Liver (tissue), 9 donors: ENCODE results near the gene MEX3C. TPM values are rescaled to one million over a fixed set of nuclear protein-coding genes. Genes with fewer than 3 reads are reported as not detected.

Experiments
- DNase-seq: peaks from one replicate; pipeline ENCODE4 v3.0.0-alpha.2; 2017; ENCODE audit warnings: low spot score
- H3K27ac ChIP-seq, 2 donors: one replicate each; pipeline ENCODE4 v1.7.0; 2013; ENCODE audit warnings: inconsistent platforms in 2 of 2, low read length in 2 of 2, control low read depth in 1 of 2, low read depth in 1 of 2, mild to moderate bottlenecking in 1 of 2
- H3K27me3 ChIP-seq, 4 donors: one replicate each; pipeline versions ENCODE4 v1.6.1 to v1.7.0; 2013; ENCODE audit warnings: low read length in 3 of 4, inconsistent platforms in 1 of 4, mild to moderate bottlenecking in 1 of 4, moderate library complexity in 1 of 4; ENCODE audit not compliant: control insufficient read depth in 4 of 4, insufficient read depth in 4 of 4
- H3K36me3 ChIP-seq, 4 donors: one replicate each; pipeline versions ENCODE4 v1.6.1 to v1.7.0; 2013; ENCODE audit warnings: low read length in 3 of 4, mild to moderate bottlenecking in 3 of 4, low read depth in 1 of 4, moderate library complexity in 1 of 4; ENCODE audit not compliant: control insufficient read depth in 4 of 4, insufficient read depth in 3 of 4
- H3K4me1 ChIP-seq, 4 donors: one replicate each; pipeline versions ENCODE4 v1.6.1 to v1.7.0; 2013; ENCODE audit warnings: low read length in 3 of 4, mild to moderate bottlenecking in 3 of 4, moderate library complexity in 1 of 4; ENCODE audit not compliant: control insufficient read depth in 4 of 4, insufficient read depth in 4 of 4
- H3K4me3 ChIP-seq, 3 donors: one replicate each; pipeline versions ENCODE4 v1.6.1 to v1.7.0; 2013; ENCODE audit warnings: low read length in 3 of 3, control low read depth in 1 of 3, low read depth in 1 of 3, mild to moderate bottlenecking in 1 of 3
- H3K9ac ChIP-seq, 2 donors: one replicate each; pipeline ENCODE4 v1.7.0; 2013; ENCODE audit warnings: low read length in 2 of 2, mild to moderate bottlenecking in 2 of 2, moderate library complexity in 2 of 2, control low read depth in 1 of 2, low read depth in 1 of 2
- H3K9me3 ChIP-seq, 4 donors: one replicate each; pipeline versions ENCODE4 v1.6.1 to v1.7.0; 2013; ENCODE audit warnings: low read length in 3 of 4; ENCODE audit not compliant: control insufficient read depth in 4 of 4
- EGR1 ChIP-seq, 2 donors: IDR thresholded peaks; 2 replicates each; pipeline ENCODE4 v1.6.1; 2016 to 2018; ENCODE audit warnings: antibody characterized with exemption in 2 of 2, low read depth in 2 of 2
- FOXA1 ChIP-seq: IDR thresholded peaks from 2 replicates; pipeline ENCODE4 v1.6.1; 2016; ENCODE audit warnings: antibody characterized with exemption
- FOXA2 ChIP-seq: IDR thresholded peaks from 2 replicates; pipeline ENCODE4 v1.6.1; 2016; ENCODE audit warnings: antibody characterized with exemption
- GABPA ChIP-seq, 2 donors: IDR thresholded peaks in 1 of 2; conservative IDR thresholded peaks in 1 of 2; 2 replicates each; pipeline ENCODE4 v1.6.1; 2016; ENCODE audit warnings: antibody characterized with exemption in 2 of 2, mild to moderate bottlenecking in 1 of 2, moderate library complexity in 1 of 2
- HNF4A ChIP-seq, 2 donors: conservative IDR thresholded peaks; 2 replicates each; pipeline ENCODE4 v1.6.1; 2016; ENCODE audit warnings: antibody characterized with exemption in 2 of 2, mild to moderate bottlenecking in 2 of 2
- HNF4G ChIP-seq: IDR thresholded peaks from 2 replicates; pipeline ENCODE4 v1.6.1; 2016; ENCODE audit warnings: antibody characterized with exemption
- JUND ChIP-seq, 2 donors: IDR thresholded peaks; 2 replicates each; pipeline ENCODE4 v1.6.1; 2016; ENCODE audit warnings: antibody characterized with exemption in 2 of 2
- NR2F2 ChIP-seq: IDR thresholded peaks from 2 replicates; pipeline ENCODE4 v1.6.1; 2016; ENCODE audit warnings: antibody characterized with exemption
- RAD21 ChIP-seq, 2 donors: IDR thresholded peaks; 2 replicates each; pipeline ENCODE4 v1.6.1; 2016; ENCODE audit warnings: antibody characterized with exemption in 2 of 2, mild to moderate bottlenecking in 2 of 2
- RXRA ChIP-seq, 2 donors: IDR thresholded peaks; 2 replicates each; pipeline ENCODE4 v1.6.1; 2017 to 2018; ENCODE audit warnings: antibody characterized with exemption in 2 of 2, mild to moderate bottlenecking in 1 of 2
- SP1 ChIP-seq: IDR thresholded peaks from 2 replicates; pipeline ENCODE4 v1.6.1; 2018; ENCODE audit warnings: antibody characterized with exemption, mild to moderate bottlenecking
- TAF1 ChIP-seq: conservative IDR thresholded peaks from 2 replicates; pipeline ENCODE4 v1.6.1; 2016; ENCODE audit warnings: antibody characterized with exemption, mild to moderate bottlenecking
- YY1 ChIP-seq: IDR thresholded peaks from 2 replicates; pipeline ENCODE4 v1.6.1; 2016; ENCODE audit warnings: antibody characterized with exemption, mild to moderate bottlenecking
- ZBTB33 ChIP-seq: IDR thresholded peaks from 2 replicates; pipeline ENCODE4 v1.6.1; 2016; ENCODE audit warnings: antibody characterized with exemption
- WGBS: extraction: QIAGEN DNeasy Blood & Tissue Kit; methylation state at CpG from one replicate; pipeline ENCODE4 v1.1.7; 2013; 5-methylcytosine and 5-hydroxymethylcytosine counted together
- polyA plus RNA-seq, 2 donors: library from polyadenylated mRNA; stranded (reverse) in 1 of 2; unstranded in 1 of 2; fragments of 200-250 nt in 1 of 2; fragments of >200 nt in 1 of 2; fragmentation: Nextera tagmentation in 1 of 2; extraction: Ambion mirVana in 1 of 2; gene quantifications; one replicate each; pipeline versions ENCODE4 v1.2.1 to v1.2.3, GENCODE V29; 2013 to 2015
- total RNA-seq, 2 donors: library from RNA; depleted of rRNA; stranded (reverse); fragments of >200 nt; gene quantifications; one replicate each; pipeline ENCODE4 v1.2.3, GENCODE V29; 2014
- TF ChIP-seq, protein P1 (sequence below): IDR thresholded peaks from 2 replicates; pipeline ENCODE4 v1.6.1; 2016; ENCODE audit warnings: antibody characterized with exemption
- TF ChIP-seq, protein P2 (sequence below): IDR thresholded peaks from 2 replicates; pipeline ENCODE4 v1.6.1; 2016; ENCODE audit warnings: antibody characterized with exemption, mild to moderate bottlenecking
- TF ChIP-seq, protein P3 (sequence below): fragments of 150-350 bp; IDR thresholded peaks from 2 replicates; pipeline ENCODE4 v1.5.1; 2017; ENCODE audit warnings: improper control_type of control experiment, low read depth, low read length; ENCODE audit not compliant: missing input control
- donor health status: healthy.
- donor health status: healthy.
- donor health status: healthy.
- donor health status: healthy.
- donor health status: healthy.

The MEX3C gene
- total and polyA plus RNA-seq, 4 donors, result 2.7 to 16.1 (median 8.6) TPM

GRCh38 chr18:51157215-51157614 is 40.3 kb downstream of the MEX3C start:
- DNase-seq, result no peak
- no peaks in the 10 kb centered on the region for H3K36me3 ChIP-seq
- WGBS, result 98% methylated on average over 2 of the region's 2 CpGs
- H3K4me3 ChIP-seq, result no peak overlapping the region
- no peaks in the 10 kb centered on the region for H3K4me1 ChIP-seq
- TF ChIP-seq HNF4G (no peak), HNF4A (conservative IDR thresholded peaks at IDR 0.05) (no peak), EGR1 (IDR thresholded peaks at IDR 0.05; ENCODE audit: low read depth in 2 of 2) (no peak), SP1 (no peak), JUND (IDR thresholded peaks at IDR 0.05) (no peak), ZBTB33 (no peak), FOXA1 (no peak), FOXA2 (no peak), GABPA (IDR thresholded peaks at IDR 0.05 in 1 of 2, conservative IDR thresholded peaks at IDR 0.05 in 1 of 2) (no peak), TAF1 (no peak), NR2F2 (no peak), RAD21 (IDR thresholded peaks at IDR 0.05) (no peak), RXRA (IDR thresholded peaks at IDR 0.05) (no peak), YY1 (no peak)
- TF ChIP-seq, protein P1, sequence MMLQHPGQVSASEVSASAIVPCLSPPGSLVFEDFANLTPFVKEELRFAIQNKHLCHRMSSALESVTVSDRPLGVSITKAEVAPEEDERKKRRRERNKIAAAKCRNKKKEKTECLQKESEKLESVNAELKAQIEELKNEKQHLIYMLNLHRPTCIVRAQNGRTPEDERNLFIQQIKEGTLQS, result no peak
- TF ChIP-seq, protein P2, sequence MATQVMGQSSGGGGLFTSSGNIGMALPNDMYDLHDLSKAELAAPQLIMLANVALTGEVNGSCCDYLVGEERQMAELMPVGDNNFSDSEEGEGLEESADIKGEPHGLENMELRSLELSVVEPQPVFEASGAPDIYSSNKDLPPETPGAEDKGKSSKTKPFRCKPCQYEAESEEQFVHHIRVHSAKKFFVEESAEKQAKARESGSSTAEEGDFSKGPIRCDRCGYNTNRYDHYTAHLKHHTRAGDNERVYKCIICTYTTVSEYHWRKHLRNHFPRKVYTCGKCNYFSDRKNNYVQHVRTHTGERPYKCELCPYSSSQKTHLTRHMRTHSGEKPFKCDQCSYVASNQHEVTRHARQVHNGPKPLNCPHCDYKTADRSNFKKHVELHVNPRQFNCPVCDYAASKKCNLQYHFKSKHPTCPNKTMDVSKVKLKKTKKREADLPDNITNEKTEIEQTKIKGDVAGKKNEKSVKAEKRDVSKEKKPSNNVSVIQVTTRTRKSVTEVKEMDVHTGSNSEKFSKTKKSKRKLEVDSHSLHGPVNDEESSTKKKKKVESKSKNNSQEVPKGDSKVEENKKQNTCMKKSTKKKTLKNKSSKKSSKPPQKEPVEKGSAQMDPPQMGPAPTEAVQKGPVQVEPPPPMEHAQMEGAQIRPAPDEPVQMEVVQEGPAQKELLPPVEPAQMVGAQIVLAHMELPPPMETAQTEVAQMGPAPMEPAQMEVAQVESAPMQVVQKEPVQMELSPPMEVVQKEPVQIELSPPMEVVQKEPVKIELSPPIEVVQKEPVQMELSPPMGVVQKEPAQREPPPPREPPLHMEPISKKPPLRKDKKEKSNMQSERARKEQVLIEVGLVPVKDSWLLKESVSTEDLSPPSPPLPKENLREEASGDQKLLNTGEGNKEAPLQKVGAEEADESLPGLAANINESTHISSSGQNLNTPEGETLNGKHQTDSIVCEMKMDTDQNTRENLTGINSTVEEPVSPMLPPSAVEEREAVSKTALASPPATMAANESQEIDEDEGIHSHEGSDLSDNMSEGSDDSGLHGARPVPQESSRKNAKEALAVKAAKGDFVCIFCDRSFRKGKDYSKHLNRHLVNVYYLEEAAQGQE, result no peak
- TF ChIP-seq, protein P3, sequence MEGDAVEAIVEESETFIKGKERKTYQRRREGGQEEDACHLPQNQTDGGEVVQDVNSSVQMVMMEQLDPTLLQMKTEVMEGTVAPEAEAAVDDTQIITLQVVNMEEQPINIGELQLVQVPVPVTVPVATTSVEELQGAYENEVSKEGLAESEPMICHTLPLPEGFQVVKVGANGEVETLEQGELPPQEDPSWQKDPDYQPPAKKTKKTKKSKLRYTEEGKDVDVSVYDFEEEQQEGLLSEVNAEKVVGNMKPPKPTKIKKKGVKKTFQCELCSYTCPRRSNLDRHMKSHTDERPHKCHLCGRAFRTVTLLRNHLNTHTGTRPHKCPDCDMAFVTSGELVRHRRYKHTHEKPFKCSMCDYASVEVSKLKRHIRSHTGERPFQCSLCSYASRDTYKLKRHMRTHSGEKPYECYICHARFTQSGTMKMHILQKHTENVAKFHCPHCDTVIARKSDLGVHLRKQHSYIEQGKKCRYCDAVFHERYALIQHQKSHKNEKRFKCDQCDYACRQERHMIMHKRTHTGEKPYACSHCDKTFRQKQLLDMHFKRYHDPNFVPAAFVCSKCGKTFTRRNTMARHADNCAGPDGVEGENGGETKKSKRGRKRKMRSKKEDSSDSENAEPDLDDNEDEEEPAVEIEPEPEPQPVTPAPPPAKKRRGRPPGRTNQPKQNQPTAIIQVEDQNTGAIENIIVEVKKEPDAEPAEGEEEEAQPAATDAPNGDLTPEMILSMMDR, result no peak
- no peak overlapping the region for H3K27ac ChIP-seq
- H3K27me3 ChIP-seq, result no peaks in the 10 kb centered on the region
- no peak overlapping the region for H3K9ac ChIP-seq
- no peaks in the 10 kb centered on the region for H3K9me3 ChIP-seq
